ENCODE results near the gene DMRTC1. TPM values are rescaled to one million over a fixed set of nuclear protein-coding genes. Genes with fewer than 3 reads are reported as not detected.
"Not testable (repeated sequence)": the region's sequence is repeated elsewhere in the genome, so short reads cannot be mapped to it uniquely, and the experiment has no call there.

The DMRTC1 gene, protein sequence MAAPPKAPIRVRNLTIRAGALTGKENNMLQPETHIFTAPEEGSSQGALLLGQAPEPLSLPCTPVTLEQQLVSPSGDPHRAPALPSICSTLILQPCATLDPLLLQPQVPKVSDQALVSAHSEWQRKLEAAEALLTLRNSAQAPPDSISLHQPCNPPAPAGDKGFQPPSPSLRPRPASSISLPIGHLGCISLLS
- total RNA-seq, result 1 to 10 TPM in 1 of 4 donors, not detected in 3; 1.4 TPM

DNA sequence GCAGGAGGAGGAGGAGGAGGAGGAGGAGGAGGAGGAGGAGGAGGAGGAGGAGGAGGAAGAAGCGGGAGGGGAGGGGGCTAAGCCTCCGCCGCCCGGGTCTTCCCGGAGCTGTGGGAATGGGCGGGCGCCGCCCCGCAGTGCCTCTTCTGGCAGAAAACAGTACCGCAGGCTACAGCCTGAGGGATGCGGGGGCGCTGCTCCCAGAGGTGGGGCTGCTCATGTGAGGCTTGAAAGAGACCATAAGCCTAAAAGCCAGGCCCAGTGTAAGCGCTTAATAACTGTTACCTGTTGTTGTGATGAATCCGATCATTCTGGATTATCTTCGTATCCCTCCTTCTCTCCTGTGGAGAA, at the start of gene DMRTC1:
TSS of gene DMRTC1 (minus strand) at position 19 of the 351 bp plus-strand sequence. CDS start 68,143 bp downstream, outside the sequence.
- not testable (repeated sequence) for H3K4me1 ChIP-seq, H3K27me3 ChIP-seq, H3K36me3 ChIP-seq

DNA sequence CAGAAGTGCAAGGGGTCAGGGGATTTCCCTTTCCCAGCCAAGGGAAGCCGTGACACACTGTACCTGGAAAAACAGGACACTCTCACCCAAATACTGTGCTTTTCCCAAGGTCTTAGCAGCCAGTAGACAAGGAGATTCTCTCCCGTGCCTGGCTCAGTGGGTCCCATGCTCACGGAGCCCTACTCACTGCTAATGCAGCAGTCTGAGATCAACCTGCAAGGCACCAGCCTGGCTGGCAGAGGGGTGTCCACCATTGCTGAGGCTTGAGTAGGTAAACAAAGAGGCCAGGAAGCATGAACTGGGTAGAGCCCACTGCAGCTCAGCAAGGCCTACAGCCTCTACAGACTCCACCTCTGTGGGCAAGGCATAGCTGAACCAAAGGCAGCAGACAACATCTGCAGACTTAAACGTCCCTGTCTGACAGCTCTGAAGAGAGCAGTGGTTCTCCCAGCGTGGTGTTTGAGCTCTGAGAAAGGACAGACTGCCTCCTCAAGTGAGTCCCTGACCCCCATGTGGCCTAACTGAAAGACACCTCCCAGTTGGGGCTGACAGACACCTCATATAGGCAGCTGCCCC, 37.3 kb upstream of the DMRTC1 start:
- DNase-seq; H3K4me1 ChIP-seq; H3K27ac ChIP-seq; intact Hi-C loops (cut with DNase I; ENCODE audit: low total_unique reads); H3K27me3 ChIP-seq; H3K36me3 ChIP-seq; H3K4me3 ChIP-seq; H3K9me3 ChIP-seq: not testable (repeated sequence)

More for the DNA sequence above, at the start of gene DMRTC1:
- DNase-seq; H3K4me3 ChIP-seq; intact Hi-C loops (cut with DNase I; ENCODE audit: low total_unique reads); H3K9me3 ChIP-seq; H3K27ac ChIP-seq: not testable (repeated sequence)

DNA sequence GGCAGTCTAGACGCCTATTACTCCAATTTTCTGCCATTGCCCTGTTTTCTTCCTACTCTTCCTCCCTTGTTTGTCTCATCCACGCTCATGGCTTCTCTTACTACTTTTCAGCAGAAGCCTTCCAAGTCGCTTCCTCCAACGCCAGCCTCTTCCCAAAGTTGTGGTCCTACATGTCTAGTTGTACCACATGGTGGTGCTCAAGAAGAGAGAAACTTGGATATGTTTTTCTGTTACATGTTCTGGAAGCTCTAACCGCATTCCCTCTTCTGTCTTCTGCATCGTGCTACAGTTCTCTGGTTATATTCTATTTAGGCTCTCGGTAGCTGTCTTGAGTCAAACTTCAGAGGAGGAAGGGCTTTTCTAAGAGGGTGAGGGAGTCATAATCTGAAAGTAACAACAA, 31.2 kb upstream of the DMRTC1 start:
- H3K27me3 ChIP-seq; H3K4me3 ChIP-seq; H3K27ac ChIP-seq; H3K36me3 ChIP-seq; DNase-seq; H3K4me1 ChIP-seq; intact Hi-C loops (cut with DNase I; ENCODE audit: low total_unique reads); H3K9me3 ChIP-seq: not testable (repeated sequence)

DNA sequence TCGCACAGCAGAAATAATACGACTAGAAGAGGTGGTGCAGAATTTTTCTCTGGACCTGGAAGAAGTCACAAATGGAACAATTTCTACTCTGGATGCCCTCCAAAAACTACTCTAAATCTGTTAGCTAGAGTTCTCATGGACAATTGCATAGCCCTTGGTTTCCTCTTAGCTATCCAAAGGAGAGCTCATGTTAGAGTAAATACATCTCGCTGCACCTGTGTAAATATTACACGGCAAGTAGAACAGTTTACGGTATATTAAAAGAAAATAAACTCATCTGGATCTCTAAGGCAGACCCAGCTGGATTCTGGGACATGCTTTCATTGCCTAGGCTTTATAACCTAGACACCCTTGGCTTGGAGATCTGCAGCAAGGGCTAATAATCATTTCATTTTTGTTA, 28.2 kb upstream of the DMRTC1 start:
- H3K27me3 ChIP-seq; intact Hi-C loops (cut with DNase I; ENCODE audit: low total_unique reads); H3K9me3 ChIP-seq; H3K4me1 ChIP-seq; H3K27ac ChIP-seq; H3K4me3 ChIP-seq; H3K36me3 ChIP-seq; DNase-seq: not testable (repeated sequence)

DNA sequence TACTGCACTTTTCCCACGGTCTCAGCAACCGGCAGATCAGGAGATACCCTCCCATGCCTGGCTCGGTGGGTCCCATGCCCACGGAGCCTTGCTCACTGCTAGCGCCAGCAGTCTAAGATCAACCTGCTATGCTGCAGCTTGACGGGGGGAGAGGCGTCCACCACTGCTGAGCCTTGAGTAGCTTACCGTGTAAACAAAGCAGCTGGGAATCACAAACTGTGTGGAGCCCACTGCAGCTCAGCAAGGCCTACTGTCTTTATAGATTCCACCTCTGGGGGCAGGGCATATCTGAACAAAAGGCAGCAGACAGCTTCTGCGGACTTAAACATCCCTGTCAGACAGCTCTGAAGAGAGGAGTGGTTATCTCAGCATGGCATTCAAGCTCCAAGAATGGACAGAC, 16.3 kb upstream of the DMRTC1 start:
- DNase-seq, H3K27ac ChIP-seq: not testable (repeated sequence)

DNA sequence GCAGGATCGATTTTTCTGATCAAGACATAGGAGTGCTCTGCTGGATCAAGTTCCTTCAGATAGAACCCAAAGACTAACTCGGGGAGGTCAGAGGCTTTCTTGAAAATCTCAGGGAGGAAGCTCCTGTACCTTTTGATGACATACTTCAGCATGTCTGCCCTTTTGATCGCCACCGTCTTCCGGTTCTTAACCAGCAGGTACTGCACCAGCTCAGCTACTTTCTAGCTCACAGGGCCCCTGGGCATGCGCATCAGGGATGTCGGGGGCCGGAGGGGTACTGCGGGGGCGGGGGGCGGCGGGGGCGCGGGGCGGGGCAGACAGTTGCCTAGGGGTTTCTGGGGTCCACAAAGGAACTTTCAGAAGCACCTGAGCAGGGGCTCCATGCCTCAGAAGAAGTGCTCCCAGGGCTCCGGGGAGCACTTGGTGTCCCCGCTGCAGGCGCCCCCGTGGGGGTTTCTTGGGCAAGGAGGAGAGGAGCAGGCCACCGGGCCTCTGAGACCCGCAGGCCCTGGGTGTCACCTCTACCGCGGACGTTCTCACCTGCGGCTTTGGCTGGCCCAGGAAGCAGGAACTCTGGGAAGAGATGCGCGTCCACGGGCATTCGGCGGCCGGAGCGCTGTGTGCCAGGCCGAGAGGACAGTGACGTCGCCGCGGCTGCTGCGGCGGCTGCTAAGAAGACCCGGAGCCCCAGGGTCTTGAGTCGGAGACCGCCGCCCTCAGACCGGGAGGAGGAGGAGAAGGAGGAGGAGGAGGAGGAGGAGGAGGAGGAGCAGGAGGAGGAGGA, 410 bp downstream of the DMRTC1 start:
- DNase-seq; H3K9me3 ChIP-seq; H3K27me3 ChIP-seq; H3K4me1 ChIP-seq; intact Hi-C loops (cut with DNase I; ENCODE audit: low total_unique reads); H3K36me3 ChIP-seq; H3K4me3 ChIP-seq; H3K27ac ChIP-seq: not testable (repeated sequence)

More for the DNA sequence above, 16.3 kb upstream of the DMRTC1 start:
- H3K4me3 ChIP-seq; H3K27me3 ChIP-seq; intact Hi-C loops (cut with DNase I; ENCODE audit: low total_unique reads); H3K36me3 ChIP-seq; H3K4me1 ChIP-seq; H3K9me3 ChIP-seq: not testable (repeated sequence)

DNA sequence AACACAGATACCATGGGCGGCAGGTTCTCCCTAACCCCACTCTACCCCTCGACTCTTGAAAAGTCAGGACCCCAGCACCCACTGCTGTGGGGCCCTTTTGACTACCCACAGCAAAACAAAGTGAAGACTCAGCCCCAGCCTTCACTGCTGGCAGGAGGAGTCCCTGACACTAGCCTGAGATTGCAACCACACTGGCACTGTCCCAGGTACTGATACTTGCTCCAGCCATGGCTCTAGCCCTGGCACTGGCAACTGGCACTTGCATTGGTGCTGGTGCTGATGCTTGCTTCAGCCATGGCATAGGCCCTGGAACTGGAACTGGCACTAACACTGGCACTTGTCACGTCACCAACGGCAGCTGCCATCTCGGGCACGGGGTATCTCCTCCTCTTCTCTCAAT, 1.4 kb downstream of the DMRTC1 start:
- H3K9me3 ChIP-seq; H3K4me1 ChIP-seq; H3K27me3 ChIP-seq; H3K27ac ChIP-seq; H3K4me3 ChIP-seq; DNase-seq; intact Hi-C loops (cut with DNase I; ENCODE audit: low total_unique reads); H3K36me3 ChIP-seq: not testable (repeated sequence)

DNA sequence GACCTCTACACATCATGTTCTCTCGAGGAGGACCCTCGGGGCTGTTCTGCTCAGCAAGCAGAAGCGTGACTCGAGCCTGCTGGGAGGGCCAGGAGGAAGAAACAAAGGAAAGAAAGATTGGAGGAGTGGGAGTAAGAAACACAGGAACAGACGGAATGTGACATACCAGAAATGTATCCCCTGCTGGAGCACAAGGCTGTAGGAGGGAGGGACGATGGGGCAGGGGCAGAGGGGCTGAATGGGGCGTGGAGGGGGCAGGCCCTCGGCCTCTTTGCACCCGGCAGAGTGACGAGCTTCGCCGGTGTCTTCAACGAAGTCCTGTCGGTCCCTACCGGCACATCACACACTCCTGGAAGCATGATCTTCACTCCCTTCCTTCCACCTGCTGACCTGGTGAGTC, 5.7 kb downstream of the DMRTC1 start, which contains the start of gene FAM236A:
TSS of gene FAM236A (plus strand) at position 301 of the 400 bp plus-strand sequence. CDS start at position 358, 57 bp downstream.
- H3K27ac ChIP-seq; DNase-seq; H3K9me3 ChIP-seq; H3K4me1 ChIP-seq; H3K27me3 ChIP-seq; H3K36me3 ChIP-seq; intact Hi-C loops (cut with DNase I; ENCODE audit: low total_unique reads); H3K4me3 ChIP-seq: not testable (repeated sequence)

DNA sequence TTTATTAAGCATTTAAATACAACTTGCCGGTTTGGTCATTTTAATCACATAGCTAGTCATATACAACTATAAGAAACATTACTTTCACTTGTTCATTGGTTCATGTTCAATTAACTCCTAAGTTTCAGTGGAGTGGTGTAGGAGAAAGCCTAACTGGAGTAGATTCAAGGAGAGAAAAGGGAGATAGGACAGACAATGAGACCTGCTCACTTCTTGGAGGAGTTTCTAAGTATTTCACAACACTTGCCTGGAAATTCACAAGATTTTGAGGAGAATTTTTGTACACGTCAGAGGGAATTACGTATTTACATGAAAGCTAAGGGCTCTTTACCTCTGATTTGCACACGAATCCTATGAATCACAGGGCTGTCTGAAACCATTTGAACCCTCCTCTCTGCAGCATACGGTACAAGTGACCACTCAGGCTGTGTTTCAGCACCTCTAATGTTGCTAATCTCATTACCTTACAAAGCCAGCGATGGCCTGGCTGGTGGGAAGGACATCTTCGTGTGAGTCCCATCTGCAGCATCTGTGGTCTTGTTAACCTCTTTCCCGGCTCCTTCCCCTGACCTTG, 6.7 kb downstream of the DMRTC1 start:
- H3K4me1 ChIP-seq; intact Hi-C loops (cut with DNase I; ENCODE audit: low total_unique reads); H3K9me3 ChIP-seq; DNase-seq; H3K4me3 ChIP-seq; H3K27me3 ChIP-seq; H3K27ac ChIP-seq; H3K36me3 ChIP-seq: not testable (repeated sequence)

DNA sequence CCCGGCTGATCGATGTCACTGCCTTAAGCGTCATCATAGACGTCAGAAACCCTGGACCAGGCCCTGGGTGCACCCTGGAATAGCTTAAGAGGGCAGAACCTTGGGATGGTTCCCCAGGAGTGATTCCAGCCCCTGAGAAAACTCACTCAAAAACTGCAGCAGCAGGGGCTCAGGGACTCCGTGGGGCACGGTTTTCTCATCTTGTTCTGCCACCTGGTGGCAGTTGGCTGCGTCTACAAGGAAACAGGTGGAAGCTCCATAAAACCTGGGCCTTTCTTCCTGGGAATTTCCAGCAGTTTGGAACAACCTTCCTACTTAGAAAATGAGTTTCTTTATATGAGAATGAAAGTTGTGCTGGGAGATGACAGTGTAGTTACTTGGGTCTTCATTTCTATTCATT, 7.2 kb downstream of the DMRTC1 start:
- DNase-seq; H3K4me3 ChIP-seq; intact Hi-C loops (cut with DNase I; ENCODE audit: low total_unique reads); H3K27ac ChIP-seq; H3K27me3 ChIP-seq; H3K9me3 ChIP-seq; H3K36me3 ChIP-seq; H3K4me1 ChIP-seq: not testable (repeated sequence)

DNA sequence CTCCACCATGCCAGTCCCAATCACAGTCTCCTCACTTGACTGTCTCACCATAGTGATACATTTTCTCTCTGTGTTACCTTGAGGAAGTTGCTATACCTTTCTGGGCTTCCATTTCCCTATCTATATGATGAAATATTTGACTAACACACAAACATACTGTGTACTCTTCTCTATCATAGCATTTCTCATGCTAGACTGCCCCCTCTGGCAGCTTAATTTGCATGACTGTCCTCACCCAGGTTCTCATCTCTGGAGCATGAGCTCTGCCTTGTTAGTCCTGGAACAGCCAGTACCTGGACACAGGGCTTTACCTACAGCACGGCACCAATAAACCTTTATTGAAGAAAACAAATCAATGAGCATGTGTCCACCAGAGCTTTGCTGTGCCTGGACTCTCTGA, 11.4 kb downstream of the DMRTC1 start:
- DNase-seq, H3K27ac ChIP-seq: not testable (repeated sequence)

DNA sequence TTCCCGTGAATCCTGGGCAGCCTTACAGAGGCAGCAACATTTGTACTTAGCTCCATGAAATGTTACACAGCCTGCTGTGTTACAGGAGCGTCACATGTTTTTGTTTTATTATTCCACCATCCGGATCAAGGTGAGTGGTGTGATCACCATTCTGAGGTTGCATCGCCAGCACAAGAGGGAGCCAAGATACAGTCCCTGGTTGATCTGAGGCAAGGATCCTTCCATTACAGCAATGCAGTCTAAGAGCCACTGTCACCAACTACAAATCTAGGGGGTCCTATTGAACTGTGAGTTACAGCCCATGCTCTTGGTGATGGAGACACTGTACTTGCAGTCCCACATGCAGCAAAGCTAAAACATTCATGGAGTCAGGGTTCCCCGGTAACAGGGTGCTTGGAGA, 27.5 kb downstream of the DMRTC1 start:
- H3K27me3 ChIP-seq; H3K36me3 ChIP-seq; DNase-seq; H3K27ac ChIP-seq; intact Hi-C loops (cut with DNase I; ENCODE audit: low total_unique reads); H3K4me3 ChIP-seq; H3K4me1 ChIP-seq; H3K9me3 ChIP-seq: not testable (repeated sequence)

More for the DNA sequence above, 11.4 kb downstream of the DMRTC1 start:
- H3K36me3 ChIP-seq; H3K4me1 ChIP-seq; H3K27me3 ChIP-seq; intact Hi-C loops (cut with DNase I; ENCODE audit: low total_unique reads); H3K4me3 ChIP-seq; H3K9me3 ChIP-seq: not testable (repeated sequence)

DNA sequence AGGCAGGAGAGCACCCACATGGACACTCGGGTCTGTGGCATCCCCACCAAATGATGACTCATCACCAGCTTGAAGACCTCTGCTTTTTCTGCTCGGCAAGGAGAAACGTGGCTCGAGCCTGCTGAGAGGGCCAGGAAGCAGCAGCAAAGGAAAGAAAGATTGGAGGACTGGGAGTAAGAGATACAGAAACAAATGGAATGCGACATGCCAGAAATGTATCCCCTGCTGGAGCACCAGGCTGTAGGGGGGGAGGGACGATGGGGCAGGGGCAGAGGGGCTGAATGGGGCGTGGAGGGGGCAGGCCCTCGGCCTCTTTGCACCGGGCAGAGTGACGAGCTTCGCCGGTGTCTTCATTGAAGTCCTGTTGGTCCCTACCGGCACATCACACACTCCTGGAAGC, 31.3 kb downstream of the DMRTC1 start, which contains the start of gene FAM236C:
TSS of gene FAM236C (plus strand) at position 301 of the 400 bp plus-strand sequence. CDS start 100 bp downstream, outside the sequence.
- H3K4me1 ChIP-seq; H3K9me3 ChIP-seq; H3K36me3 ChIP-seq; DNase-seq; H3K27me3 ChIP-seq; H3K27ac ChIP-seq; intact Hi-C loops (cut with DNase I; ENCODE audit: low total_unique reads); H3K4me3 ChIP-seq: not testable (repeated sequence)

Measured in uterus (tissue), 4 donors.